HS-5 (cell line): Measurements from ENCODE around the gene GPC6.

Experiments
- DNase-seq: peaks from one replicate; pipeline ENCODE4 v3.0.0-alpha.2; 2012; ENCODE audit warnings: low read depth

GPC6 gene

DNA sequence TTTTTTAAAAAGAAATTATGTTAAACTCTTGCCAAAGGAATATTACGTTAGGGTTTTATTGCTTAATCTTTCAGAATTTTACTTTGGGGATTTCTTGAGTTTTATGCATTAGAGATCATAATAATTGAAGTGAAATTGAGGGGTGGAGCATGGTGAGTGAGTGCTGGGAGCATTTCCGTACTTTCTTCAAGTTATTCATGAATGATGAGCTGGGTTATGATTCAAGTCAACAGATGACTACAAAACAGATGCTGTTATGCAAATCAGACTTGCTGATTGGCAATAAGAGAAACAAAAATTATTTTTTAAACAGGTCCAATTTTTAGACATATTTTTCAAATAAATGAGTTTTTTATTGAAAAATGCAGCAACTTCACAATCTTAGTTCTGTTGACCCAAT, 748.6 kb downstream of the GPC6 start:
- no peak for DNase-seq

DNA sequence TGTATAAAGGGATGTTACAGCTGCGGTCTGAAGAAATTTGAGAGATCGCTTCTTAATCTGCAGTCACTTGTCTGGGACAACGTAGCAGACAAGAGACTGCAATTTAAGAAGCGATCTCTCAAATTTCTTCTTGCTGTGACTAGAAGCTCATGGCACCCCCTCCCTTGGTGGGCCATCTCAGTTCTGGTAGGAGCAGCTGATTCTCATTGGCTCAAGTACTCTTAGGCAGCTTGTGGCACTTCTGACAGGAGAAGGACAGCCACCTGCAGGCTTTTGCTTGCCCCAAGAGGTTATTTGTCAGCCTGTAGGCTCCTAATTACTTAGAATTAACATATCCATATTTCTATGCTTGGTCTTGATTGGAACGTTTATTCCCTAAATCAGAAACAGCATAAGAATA, 749.9 kb downstream of the GPC6 start:
- DNase-seq, result no peak

DNA sequence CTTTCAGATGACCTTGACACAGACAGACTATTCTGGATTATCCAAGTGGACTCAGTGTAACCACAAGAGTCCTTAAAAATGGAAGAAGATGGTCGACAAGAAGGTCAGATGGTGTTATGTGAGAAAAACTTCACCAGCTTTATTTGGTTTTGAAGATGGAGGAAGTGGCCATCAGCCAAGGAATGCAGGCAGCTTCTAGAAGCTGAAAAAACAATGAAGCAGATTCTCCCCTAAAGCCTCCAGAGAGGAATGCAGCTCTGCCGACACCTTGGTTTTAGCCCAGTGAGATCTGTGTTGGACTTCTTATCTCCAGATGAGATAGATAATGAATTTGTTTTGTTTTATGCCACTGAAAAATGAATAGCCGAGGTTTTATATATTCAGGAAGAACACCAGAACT, 751.4 kb downstream of the GPC6 start:
- DNase-seq, result no peak

DNA sequence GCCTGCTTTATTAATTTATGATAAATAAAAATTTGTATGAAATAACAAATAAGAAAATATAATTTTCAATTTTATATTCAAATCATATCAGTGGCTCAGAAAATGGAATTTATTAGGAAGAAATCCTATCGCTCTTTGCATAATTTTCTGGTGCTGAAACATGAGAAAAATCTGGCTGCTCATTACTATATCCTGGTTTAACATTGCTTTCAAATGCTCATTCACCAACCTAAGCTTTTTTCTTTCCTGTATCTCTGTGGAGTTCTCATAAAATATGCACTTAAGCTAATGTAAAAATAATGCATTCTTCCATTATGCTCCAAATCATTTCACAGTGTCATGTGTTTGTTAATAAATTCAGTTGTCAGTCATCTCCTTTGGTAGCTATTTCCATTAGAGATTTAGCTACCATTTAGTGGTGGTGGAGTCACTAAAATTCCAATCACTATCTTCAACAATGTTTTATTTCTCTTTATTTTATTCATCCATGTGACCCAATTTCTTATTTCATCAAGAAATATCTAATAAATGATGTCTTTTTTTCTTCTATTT, 754.9 kb downstream of the GPC6 start:
- DNase-seq, result no peak

DNA sequence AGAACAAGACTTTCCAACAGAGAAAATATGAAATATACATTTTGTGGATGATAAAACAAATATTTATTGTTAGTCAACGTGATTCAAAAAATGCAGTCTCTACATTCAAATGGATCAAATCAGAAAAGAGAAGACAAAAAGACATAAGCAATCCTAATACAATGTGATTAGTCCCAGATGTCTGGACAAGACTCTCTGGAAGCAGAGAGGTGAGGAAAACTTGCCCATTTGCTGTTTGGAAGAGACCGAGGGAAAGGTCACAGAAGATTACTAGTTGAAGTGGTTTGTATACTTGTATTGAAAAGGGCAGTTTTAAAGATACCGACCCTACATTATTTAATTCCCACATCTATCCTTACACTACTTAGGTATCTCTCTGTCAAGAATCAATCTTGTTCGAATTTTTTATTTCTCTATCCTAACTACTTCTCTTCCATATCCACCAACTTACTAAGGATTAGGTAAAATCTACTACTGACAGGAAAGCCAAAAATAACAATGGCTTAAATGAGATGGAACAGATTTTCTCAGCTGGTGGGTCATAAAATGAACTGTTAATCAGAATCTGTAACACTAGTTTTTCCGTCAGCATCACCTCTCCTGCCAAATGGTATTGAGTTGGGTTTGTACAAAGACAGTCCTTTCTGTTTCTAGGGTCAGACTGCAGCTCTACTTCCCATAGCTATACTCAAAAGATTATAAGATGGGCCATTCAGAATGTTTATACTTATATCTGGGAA, 755.7 kb downstream of the GPC6 start:
- no peak for DNase-seq

DNA sequence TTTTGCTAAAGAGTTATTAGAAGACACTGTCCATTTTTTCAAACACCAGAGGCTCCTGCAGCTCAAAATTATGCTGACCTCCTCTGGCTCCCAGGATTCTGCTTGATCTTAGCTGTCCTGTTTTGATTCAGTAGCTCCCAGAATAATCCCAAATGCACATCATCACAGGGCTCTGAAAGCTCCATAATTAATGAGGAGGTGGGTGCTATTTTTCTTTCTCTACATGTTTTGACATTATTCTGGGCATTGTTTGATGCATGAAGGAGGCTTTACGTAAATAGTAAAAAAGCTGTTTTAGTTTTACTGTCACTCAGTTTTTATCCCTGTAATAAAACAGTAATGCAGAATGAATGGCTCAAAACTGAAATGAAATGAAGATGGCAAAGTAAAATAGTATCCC, 757.4 kb downstream of the GPC6 start:
- DNase-seq, result no peak

DNA sequence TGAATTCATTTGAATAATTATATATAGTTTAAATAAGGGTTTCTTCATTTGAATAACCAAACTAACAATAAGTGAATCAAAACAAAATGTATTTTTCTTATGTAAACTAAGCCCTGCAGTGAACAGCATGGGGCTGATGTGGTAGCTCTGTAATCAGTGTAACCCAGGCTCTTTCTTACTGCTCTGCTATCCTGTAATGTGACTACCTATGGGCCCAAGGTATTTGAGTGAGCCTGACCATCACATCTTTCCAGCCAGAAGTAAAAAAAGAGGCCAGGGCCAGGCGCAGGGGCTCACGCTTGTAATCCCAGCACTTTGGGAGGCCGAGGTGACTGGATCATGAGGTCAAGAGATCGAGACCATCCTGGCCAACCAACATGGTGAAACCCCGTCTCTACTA, 758.3 kb downstream of the GPC6 start:
- no peak for DNase-seq

DNA sequence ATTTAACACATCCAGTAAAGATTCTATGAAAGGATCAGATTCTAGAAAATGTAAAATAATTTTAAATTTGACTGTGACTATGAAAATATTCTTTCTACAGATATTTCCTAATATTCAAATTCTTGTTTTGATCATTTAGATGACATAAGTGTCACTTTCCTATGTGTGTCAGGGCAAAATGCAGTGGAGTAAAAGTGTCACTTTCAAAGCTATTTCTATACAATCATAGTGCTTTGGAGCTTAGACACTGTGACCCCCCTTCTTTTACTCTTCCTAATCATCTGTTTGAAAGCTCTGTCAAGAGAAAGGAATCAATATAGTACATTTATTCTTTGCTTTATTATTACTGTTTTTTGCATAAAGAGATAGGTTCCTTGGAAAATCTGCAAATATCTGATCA, 760.9 kb downstream of the GPC6 start:
- DNase-seq, result no peak

DNA sequence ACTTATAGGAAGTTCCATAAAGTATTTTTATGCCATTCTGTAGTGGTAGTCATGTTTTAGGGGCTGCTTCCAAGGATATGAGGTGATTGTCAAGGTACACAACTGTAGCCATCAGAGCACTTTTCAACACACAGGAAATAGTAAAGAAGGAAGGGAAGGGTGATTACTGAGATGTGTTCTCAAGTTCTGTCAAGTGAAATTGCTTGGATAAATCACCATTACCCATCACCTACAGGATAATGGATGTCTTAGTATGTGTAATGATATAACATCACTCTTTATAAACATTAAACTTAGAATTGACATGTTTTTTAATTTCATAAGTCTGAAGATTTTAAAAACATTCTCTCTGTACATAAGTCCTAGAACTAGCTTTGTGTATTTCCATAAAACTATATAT, 765.0 kb downstream of the GPC6 start:
- no peak for DNase-seq

DNA sequence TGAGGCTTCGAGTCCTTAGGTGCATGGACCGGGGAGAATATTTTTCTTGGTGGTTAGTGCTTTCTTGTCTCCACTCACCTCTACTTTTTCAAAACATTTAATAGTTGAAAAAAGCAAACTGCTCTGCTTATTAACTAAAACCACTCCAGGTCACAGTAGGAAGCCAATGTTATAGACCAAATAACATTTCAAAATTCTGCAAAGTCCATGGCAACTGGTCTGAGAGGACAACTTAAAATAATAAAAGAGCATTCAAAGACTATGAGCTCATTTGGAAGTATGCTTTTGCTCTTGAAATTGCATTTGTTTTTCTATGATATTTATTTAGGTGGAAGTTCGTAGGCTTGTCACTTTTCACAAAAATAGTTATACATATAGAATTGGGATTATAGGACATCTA, 769.9 kb downstream of the GPC6 start:
- no peak for DNase-seq

DNA sequence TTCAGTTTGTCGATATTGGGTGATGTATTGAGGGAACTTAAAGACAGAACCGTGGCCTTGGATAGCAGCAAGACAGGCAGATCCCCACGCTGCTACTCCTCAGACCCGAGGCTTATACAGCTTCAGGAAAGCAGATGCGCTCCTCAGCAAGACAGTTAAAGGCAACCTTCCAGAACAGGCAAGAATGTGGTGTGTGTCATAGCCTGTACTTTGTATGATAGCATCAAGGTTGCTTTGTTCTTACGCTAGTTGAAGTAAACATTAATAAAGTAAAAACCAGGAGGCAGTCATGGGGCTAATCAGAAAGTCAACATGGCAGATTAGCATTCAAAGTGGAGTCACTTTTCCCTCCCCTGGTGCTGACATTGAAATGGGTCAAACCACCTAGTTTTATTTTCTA, 779.7 kb downstream of the GPC6 start:
- DNase-seq, result no peak

DNA sequence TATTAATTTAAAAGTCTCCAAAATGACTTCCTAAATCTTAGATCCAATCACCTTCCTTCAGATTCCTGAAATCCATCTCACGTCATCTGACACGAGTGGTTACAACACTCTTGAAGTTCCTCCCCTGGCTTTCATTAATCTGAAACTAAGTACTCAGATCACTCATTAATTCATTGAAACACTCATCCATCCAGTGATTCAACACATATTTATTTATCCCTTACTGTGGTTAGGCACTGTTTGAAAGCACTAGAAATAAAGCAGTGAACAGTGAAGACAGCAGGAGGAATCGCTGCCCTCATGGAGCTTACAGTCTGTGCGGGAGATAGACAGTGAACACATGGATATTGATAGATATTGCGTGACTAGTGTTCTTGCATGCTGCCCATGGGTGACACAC, 780.5 kb downstream of the GPC6 start:
- no peak for DNase-seq

DNA sequence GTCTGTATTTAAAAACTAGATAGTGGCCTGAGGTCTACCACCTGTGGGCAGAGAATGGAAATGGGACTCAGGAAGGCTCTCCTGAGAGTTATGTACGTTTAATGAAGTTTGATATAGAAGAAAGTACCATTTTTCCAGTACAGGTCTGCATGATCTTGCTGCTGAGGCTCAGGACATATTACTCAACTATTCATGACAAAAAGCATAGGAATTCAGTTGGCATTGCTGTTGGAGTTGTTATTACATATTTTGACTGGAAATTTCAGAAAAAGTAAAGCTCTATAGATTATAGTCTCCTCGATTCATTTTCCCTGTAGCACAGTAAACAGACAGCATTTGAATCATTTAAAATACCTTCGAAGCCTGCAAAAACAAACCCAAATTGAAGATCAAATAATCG, 783.1 kb downstream of the GPC6 start:
- DNase-seq, result peak; percentile 14

DNA sequence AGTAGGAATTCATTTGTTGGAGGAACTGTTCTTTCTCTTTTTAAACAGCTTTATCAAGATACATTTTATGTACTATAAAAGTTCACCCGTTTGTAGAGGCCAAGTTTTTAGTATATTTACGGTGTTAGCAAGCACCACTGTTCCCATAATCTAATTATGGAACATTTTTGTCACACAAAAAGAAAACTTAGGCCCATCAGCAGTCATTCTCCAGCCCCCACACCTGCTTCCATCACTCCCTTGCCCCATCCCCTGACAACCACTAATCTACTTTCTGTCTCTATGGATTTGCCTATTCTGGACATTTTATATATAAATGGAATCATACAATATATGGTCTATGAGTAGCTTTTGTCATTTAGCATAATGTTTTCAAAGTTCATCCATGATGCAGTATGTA, 787.9 kb downstream of the GPC6 start:
- no peak for DNase-seq

DNA sequence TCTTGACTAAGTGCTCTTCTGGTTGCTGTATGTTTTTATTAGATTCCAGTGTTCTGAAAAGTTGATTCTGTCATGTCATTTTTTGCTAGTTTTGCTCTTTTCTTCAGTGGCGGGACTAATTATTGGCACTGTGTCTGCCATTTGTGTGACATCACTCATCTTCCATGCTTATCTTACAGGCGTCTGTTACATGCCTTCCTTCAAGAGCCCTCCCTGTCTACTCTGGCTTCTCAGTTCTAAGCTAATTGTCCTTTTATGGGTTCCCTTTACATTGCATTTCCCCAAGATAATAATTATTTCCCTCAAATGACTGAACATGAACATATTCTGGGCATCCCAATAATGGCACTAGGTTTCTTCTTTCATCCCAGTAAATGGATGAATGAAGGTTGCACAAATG, 793.8 kb downstream of the GPC6 start:
- no peak for DNase-seq

DNA sequence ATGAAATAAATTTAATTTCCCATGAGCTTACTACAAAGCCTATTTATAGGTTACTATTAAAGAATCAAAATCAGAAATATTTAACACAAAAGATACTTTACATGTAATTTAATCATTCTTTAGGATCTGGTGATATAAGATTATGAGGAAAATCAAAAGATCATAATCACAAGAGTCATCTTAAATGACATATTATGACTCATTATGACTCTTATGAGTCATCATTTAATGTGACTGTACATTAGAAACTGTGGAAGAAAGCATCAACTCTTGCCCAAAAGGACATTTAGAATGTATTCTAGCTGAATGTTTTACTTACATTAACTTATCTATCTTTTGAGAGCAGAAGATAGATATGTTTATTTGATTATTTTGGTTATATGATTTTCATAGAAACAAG, 794.2 kb downstream of the GPC6 start:
- DNase-seq, result peak; percentile 20

DNA sequence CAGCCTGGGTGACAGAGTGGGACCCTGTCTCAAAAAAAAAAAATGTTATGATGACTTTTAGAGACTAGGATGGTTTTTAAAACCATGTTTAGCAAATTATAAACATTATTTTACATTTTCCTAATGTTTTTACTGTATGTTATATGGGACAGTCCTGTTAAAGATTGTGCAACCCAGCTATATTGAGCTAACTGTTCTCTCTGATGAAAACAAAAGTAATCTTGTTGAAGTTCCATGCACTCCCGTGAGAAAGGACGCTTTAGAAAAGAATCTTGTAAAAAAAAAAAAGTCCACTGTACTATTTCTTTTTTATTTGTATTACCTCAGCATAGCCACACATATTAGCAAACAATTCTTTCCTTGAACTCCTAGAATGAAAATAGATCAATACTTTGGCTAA, 801.6 kb downstream of the GPC6 start:
- DNase-seq, result no peak

DNA sequence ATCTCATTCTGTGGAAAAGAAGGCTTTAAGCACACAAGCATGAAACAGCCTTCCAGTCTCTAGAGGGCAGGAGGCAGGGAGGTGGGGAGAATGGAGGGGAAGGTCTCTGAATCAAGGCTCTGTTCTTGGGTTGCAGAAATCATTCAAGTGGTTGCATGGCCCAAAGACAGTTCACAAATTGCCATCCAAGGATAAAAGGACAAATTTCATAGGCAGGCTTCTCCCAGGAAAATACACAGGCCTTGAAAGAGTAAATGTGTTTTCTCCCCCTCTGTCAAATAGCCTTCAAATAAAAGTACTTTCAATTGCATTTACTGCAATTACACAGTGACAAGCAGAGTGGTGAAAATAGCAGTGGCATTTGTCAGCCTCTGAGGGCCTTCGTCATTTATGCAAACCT, 802.0 kb downstream of the GPC6 start:
- DNase-seq, result no peak

DNA sequence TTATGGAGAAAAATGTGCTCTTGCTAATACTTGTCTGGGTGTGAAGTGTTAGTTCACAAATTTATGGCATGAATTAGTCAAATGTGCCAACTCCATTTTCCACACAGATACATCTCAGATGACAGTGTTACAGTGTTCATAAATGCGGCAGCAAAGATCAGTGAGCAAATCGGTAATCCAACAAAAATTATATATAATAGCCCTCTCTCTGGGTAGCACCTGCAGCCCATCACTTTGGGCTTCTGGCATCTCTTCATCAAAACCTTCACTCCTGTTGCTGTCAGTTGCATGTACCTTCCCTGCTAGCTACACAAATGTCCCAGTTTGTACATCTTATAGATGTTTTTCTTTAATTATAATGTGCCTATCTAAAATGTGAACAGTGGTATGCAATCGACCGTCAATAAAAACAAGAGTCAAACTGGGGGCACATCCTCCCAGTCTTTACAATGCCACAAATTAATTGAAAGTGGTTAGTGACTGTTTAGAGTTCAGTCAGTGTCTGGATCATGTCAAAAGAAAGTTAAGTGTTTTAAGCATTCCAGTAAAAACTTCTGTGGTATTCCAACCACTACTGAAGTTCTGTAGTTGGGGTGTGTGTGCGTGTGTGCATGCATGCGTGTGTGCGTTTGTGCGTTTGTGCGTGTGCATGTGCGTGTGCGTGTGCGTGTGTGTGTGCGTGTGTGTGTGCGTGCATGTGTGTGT, 804.0 kb downstream of the GPC6 start:
- no peak for DNase-seq

DNA sequence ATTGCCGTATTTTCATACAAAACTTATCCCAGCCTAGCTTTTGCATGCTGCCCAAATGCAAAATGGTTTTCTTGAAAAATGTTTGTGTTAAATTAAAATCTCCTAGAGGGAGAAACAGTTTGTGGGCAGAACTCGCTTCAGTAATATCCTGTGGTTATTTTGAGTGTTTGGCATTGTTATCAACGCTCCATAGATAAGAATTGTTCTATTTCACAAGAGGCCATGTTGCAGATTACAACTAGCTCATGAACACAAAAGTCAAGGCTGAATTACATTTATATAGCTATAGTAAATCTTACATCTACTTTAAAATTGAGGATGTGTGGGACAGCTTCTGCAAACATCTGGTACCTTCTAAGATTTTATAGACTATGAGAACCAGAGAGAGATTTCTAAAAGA, 805.0 kb downstream of the GPC6 start:
- no peak for DNase-seq

DNA sequence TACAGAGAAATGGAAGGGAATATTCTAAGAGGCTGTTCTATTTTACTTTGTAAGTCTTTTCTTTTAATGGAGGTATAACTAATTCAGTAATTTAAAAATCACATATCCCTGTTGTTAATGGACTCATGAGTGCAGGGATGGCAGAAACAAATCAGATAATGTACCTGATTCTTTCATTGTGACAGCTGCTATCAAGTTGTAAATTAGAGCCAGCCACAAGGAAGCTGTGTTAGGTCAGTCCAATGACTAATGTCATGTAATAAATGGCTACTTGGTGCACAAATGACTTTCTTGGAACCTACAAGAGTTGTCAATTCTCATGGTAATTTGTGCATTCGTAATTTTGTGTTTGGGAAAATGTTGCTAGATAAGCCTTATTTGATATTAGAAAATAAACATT, 806.5 kb downstream of the GPC6 start:
- no peak for DNase-seq

DNA sequence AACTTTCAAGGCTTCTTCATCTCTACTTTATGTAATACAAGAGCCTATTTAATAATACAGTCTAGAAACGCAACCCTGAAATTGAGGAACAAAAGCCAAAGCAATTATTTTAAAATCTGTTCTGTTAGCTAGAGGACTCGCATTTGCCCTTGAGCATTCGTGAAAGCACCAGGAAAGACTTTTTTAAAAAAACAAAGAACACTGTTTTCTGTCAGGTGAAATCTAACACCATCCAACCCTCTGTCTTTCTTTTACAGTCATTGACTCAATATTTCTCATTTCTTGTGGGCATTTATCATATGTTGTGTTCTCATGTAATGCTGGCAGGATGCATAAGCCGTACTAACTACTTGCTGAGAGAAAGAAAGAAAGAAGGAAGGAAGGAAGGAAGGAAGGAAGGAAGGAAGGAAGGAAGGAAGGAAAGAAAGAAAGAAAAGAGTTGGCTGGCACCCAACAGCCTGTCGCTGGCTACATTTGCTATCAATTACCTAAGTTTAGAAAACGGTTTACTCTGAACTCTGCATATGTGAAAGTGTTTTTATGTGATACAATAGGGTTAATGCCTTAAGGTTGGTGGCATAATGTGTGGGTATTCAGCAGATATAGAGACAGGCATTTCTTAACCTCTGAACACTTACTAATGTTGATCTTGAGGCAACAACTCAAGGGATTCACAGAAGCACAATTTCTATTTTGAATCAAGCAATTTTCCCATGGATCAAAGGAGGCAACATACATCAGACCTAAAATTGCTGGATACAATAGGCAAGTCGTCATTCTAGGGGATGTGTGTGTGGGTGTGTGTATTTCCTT, 807.4 kb downstream of the GPC6 start:
- DNase-seq, result no peak

DNA sequence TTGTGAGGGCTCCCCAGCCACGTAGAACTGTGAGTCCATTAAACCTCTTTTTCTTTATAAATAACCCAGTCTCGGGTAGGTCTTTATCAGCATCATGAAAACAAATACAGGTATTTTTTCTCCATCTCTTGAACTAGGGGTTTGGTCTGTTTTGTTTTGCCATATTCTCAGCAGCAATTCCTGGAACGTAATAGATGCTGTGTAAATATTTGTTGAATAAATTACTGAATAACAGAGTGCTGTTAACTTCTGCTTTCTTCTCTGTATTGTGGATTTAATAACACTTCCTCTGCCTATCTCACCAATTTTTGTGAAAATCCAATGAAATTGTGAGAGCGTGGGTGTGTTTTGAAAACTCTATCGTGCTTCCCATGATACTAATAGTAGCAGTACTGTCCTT, 823.4 kb downstream of the GPC6 start:
- DNase-seq, result no peak
